ENCODE data around the gene CALN1.
A peak's percentile ranks its signal among the peaks of the same experiment; 100 is the strongest.

The CALN1 gene

GRCh38 chr7:72334066-72334465, 78.1 kb downstream of the CALN1 start:
- no peak overlapping the region for H3K4me3 ChIP-seq (ENCODE audit: low read depth, low read length)
- TF ChIP-seq CTCF (IDR thresholded peaks at IDR 0.05; ENCODE audit: insufficient read depth, low read depth, low read length, missing control alignments) = peak; percentile 36
- peak; percentile 17 for DNase-seq (ENCODE audit: low read depth)

- no peak for DNase-seq (ENCODE audit: low read depth)
- no peak for TF ChIP-seq CTCF (IDR thresholded peaks at IDR 0.05; ENCODE audit: insufficient read depth, low read depth, low read length, missing control alignments)
- no peak overlapping the region for H3K4me3 ChIP-seq (ENCODE audit: low read depth, low read length)
Observed at GRCh38 chr7:72326811-72327210, 85.3 kb downstream of the CALN1 start.

- no peak overlapping the region for H3K4me3 ChIP-seq (ENCODE audit: low read depth, low read length)
- no peak for TF ChIP-seq CTCF (IDR thresholded peaks at IDR 0.05; ENCODE audit: insufficient read depth, low read depth, low read length, missing control alignments)
- DNase-seq (ENCODE audit: low read depth) = no peak
Observed at GRCh38 chr7:72326365-72326764, 85.8 kb downstream of the CALN1 start.

DNA sequence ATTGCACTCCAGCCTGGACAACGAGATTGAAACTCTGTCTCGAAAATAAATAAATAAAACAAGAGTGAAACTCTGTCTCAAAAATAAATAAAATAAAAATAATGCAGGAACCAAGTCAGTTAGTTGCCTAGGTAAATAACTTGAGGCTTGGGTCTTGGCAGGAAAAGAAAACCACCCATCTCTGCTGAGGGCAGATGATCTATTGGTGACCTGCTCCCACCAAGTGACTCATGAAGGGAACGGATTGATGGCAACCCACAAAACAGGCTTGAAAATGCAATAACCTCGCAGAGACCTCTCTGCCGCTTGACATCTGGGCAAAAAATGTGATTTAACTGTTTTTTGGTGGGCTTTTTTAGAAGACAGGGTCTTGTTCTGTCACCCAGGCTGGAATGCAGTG, 86.6 kb downstream of the CALN1 start:
- no peak for DNase-seq (ENCODE audit: low read depth)
- H3K4me3 ChIP-seq (ENCODE audit: low read depth, low read length) = no peak overlapping the region
- TF ChIP-seq CTCF (IDR thresholded peaks at IDR 0.05; ENCODE audit: insufficient read depth, low read depth, low read length, missing control alignments) = no peak

GRCh38 chr7:72321637-72322036, 90.5 kb downstream of the CALN1 start:
- H3K4me3 ChIP-seq (ENCODE audit: low read depth, low read length) = no peak overlapping the region
- no peak for DNase-seq (ENCODE audit: low read depth)
- TF ChIP-seq CTCF (IDR thresholded peaks at IDR 0.05; ENCODE audit: insufficient read depth, low read depth, low read length, missing control alignments) = no peak

DNA sequence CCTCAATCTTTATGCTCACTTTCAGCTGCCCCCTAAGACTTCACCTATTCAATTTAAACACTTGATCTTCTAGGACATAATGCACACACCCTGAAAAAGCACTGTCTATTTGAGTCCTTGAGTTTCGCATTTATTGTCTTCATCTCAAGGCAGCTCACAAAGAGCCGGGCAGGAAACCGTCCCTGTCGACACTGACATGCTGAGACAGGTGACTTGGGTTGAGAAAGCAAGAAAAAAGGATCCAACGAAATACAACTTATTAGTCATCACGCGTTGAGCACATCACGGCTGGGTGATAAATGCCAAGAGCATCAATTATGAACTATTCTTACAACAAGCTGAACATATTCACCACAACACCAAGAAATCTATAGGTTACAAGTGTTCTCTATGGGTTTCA, 91.1 kb downstream of the CALN1 start:
- DNase-seq (ENCODE audit: low read depth) = peak; percentile 18
- TF ChIP-seq CTCF (IDR thresholded peaks at IDR 0.05; ENCODE audit: insufficient read depth, low read depth, low read length, missing control alignments) = no peak
- H3K4me3 ChIP-seq (ENCODE audit: low read depth, low read length) = no peak overlapping the region

GRCh38 chr7:72317341-72317740, 94.8 kb downstream of the CALN1 start:
- H3K4me3 ChIP-seq (ENCODE audit: low read depth, low read length) = no peak overlapping the region
- no peak for TF ChIP-seq CTCF (IDR thresholded peaks at IDR 0.05; ENCODE audit: insufficient read depth, low read depth, low read length, missing control alignments)
- no peak for DNase-seq (ENCODE audit: low read depth)
